ENCODE data around the gene PCSK7. TPM values are rescaled to one million over a fixed set of nuclear protein-coding genes. Genes with fewer than 3 reads are reported as not detected.

Gene PCSK7
- total RNA-seq, 1 experiment from 2014 or later = 30.0 TPM

- no peak for ATAC-seq
- intact Hi-C loops (cut with micrococcal nuclease) = no loop called here
- ChIA-PET POLR2A (no interaction called here), RAD21 (ENCODE audit: low non-redundant PET in 1 of 2, low total read pairs in 2 of 2, uncharacterized antibody in 2 of 2, unreplicated experiment in 2 of 2) (no interaction called here), CTCF (interaction anchor here (1.3 kb wide), 1 partner anchor 20 kb away, joined by 3 read pairs; no protein-coding TSS in a partner anchor)
- Histone ChIP-seq H3K9ac (ENCODE audit: low read length) (no peak overlapping the region), H4K20me1 (ENCODE audit: insufficient read depth) (no peaks in the 10 kb centered on the region), H3K27me3 (ENCODE audit: insufficient read depth, low read length) (no peaks in the 10 kb centered on the region), H3K36me3 (ENCODE audit: control insufficient read depth in 1 of 2, insufficient read depth in 2 of 2, low read length in 2 of 2) (peaks cover 0 to 7% of the 10 kb centered on the region in 2 experiments; a peak in 1 of 4 replicates), H2AFZ (ENCODE audit: low read depth, low read length, poor library complexity, severe bottlenecking) (no peak overlapping the region), H3K4me3 (replicated peaks in 1 of 2; ENCODE audit: low read depth in 1 of 2, low read length in 2 of 2) (no peak overlapping the region), H3K4me2 (ENCODE audit: low read length) (no peak overlapping the region), H3K27ac (ENCODE audit: low read depth, low read length) (no peak overlapping the region), H3K4me1 (ENCODE audit: control insufficient read depth in 1 of 2, insufficient read depth in 2 of 2, low read length in 2 of 2) (peaks cover 13 to 28% of the 10 kb centered on the region in 2 experiments), H3K79me2 (ENCODE audit: insufficient read depth, low read length) (no peaks in the 10 kb centered on the region), H3K9me2 (ENCODE audit: insufficient read depth) (no peaks in the 10 kb centered on the region), H3K9me3 (ENCODE audit: control insufficient read depth in 1 of 2, insufficient read depth in 1 of 2, low read depth in 1 of 2, low read length in 2 of 2) (no peaks in the 10 kb centered on the region)
- no peak for TF ChIP-seq EZH2 (IDR thresholded peaks at IDR 0.05)
- DNase-seq (ENCODE audit: low read depth, low spot score) = no peak
- no TSS peak for BruUV-seq (replicated peaks)
Measured at GRCh38 chr11:117201658-117202305, 30.1 kb downstream of the PCSK7 start.

- H3K9me3 ChIP-seq (ENCODE audit: control insufficient read depth in 1 of 2, insufficient read depth in 1 of 2, low read depth in 1 of 2, low read length in 2 of 2) = no peaks in the 10 kb centered on the region
- ChIA-PET RAD21 (ENCODE audit: low non-redundant PET in 1 of 2, low total read pairs in 2 of 2, uncharacterized antibody in 2 of 2, unreplicated experiment in 2 of 2) (no interaction called here), POLR2A (no interaction called here), CTCF (no interaction called here)
- H3K27ac ChIP-seq (ENCODE audit: low read depth, low read length) = no peak overlapping the region
- H3K4me2 ChIP-seq (ENCODE audit: low read length) = no peak overlapping the region
- H3K4me1 ChIP-seq (ENCODE audit: control insufficient read depth in 1 of 2, insufficient read depth in 2 of 2, low read length in 2 of 2) = peaks cover 13 to 26% of the 10 kb centered on the region in 2 experiments
- no peaks in the 10 kb centered on the region for H3K79me2 ChIP-seq (ENCODE audit: insufficient read depth, low read length)
- intact Hi-C loops (cut with micrococcal nuclease) = no loop called here
- no peak for DNase-seq (ENCODE audit: low read depth, low spot score)
- H3K4me3 ChIP-seq (replicated peaks in 1 of 2; ENCODE audit: low read depth in 1 of 2, low read length in 2 of 2) = no peak overlapping the region
- H3K27me3 ChIP-seq (ENCODE audit: insufficient read depth, low read length) = no peaks in the 10 kb centered on the region
- no TSS peak for BruUV-seq (replicated peaks)
- H4K20me1 ChIP-seq (ENCODE audit: insufficient read depth) = no peaks in the 10 kb centered on the region
- H3K9me2 ChIP-seq (ENCODE audit: insufficient read depth) = no peaks in the 10 kb centered on the region
- H3K9ac ChIP-seq (ENCODE audit: low read length) = no peak overlapping the region
- no peak for ATAC-seq
- H3K36me3 ChIP-seq (ENCODE audit: control insufficient read depth in 1 of 2, insufficient read depth in 2 of 2, low read length in 2 of 2) = peaks cover 0 to 7% of the 10 kb centered on the region in 2 experiments; a peak in 1 of 4 replicates
- H2AFZ ChIP-seq (ENCODE audit: low read depth, low read length, poor library complexity, severe bottlenecking) = no peak overlapping the region
- TF ChIP-seq MAX (IDR thresholded peaks at IDR 0.05) (no peak), POLR2AphosphoS5 (IDR thresholded peaks at IDR 0.05; ENCODE audit: low read depth, low read length) (no peak), YY1 (IDR thresholded peaks at IDR 0.05; ENCODE audit: extremely low read depth, insufficient replicate concordance, low read depth, low read length) (no peak), FOSL1 (IDR thresholded peaks at IDR 0.05; ENCODE audit: low read depth) (no peak), EZH2 (IDR thresholded peaks at IDR 0.05) (no peak), CBX3 (IDR thresholded peaks at IDR 0.05; ENCODE audit: low read depth) (no peak), CEBPB (IDR thresholded peaks at IDR 0.05; ENCODE audit: low read depth) (no peak), ZBTB33 (IDR thresholded peaks at IDR 0.05; ENCODE audit: extremely low read depth, insufficient replicate concordance, low read length) (no peak), EGR1 (IDR thresholded peaks at IDR 0.05; ENCODE audit: low read depth) (no peak), REST (IDR thresholded peaks at IDR 0.05; ENCODE audit: low read depth) (no peak), SIN3A (IDR thresholded peaks at IDR 0.05; ENCODE audit: low read depth) (no peak), ELF1 (IDR thresholded peaks at IDR 0.05; ENCODE audit: borderline replicate concordance, low read depth) (no peak)
Measured at GRCh38 chr11:117200813-117201657, 30.8 kb downstream of the PCSK7 start.
